ENCODE results near the gene PRPH. TPM values are rescaled to one million over a fixed set of nuclear protein-coding genes. Genes with fewer than 3 reads are reported as not detected.
"Not testable (repeated sequence)": the region's sequence is repeated elsewhere in the genome, so short reads cannot be mapped to it uniquely, and the experiment has no call there.

Gene PRPH
- total RNA-seq, 1 donor from 2014 or later, result 7.3 TPM

DNA sequence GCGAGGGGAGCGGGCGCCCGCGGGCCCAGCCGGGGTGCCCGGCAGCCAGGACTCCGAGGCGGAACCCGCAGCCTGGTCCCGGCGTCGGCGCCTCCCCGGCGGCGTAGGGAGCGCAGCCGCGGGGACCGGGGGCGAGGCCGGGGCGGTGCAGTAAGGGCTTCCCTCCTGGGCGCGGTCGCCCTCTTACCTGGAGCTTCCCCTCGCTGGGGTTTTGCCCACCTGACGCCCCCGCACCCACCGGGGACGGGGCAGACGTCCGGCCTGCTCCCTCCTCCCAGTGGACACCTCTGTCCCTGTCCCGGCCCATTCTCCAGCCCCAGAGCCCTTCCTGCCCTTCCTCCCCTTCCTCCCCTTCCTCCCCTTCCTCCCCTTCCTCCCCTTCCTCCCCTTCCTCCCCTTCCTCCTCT is 30.5 kb upstream of the PRPH start:
- Mint-ChIP-seq H3K4me3 (peak overlapping the region; percentile 95), H3K9me3 (no peaks in the 10 kb centered on the region), H3K27me3 (no peaks in the 10 kb centered on the region), H3K4me1 (ENCODE audit: unreplicated experiment) (peaks cover 23% of the 10 kb centered on the region), H3K27ac (peak overlapping the region; percentile 85), H3K36me3 (peaks cover 15% of the 10 kb centered on the region)
- peak; percentile 71 for DNase-seq (ENCODE audit: extremely low spot score, unreplicated experiment)
- TF ChIP-seq, protein P1, sequence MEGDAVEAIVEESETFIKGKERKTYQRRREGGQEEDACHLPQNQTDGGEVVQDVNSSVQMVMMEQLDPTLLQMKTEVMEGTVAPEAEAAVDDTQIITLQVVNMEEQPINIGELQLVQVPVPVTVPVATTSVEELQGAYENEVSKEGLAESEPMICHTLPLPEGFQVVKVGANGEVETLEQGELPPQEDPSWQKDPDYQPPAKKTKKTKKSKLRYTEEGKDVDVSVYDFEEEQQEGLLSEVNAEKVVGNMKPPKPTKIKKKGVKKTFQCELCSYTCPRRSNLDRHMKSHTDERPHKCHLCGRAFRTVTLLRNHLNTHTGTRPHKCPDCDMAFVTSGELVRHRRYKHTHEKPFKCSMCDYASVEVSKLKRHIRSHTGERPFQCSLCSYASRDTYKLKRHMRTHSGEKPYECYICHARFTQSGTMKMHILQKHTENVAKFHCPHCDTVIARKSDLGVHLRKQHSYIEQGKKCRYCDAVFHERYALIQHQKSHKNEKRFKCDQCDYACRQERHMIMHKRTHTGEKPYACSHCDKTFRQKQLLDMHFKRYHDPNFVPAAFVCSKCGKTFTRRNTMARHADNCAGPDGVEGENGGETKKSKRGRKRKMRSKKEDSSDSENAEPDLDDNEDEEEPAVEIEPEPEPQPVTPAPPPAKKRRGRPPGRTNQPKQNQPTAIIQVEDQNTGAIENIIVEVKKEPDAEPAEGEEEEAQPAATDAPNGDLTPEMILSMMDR (conservative IDR thresholded peaks at IDR 0.05), result peak; percentile 14

DNA sequence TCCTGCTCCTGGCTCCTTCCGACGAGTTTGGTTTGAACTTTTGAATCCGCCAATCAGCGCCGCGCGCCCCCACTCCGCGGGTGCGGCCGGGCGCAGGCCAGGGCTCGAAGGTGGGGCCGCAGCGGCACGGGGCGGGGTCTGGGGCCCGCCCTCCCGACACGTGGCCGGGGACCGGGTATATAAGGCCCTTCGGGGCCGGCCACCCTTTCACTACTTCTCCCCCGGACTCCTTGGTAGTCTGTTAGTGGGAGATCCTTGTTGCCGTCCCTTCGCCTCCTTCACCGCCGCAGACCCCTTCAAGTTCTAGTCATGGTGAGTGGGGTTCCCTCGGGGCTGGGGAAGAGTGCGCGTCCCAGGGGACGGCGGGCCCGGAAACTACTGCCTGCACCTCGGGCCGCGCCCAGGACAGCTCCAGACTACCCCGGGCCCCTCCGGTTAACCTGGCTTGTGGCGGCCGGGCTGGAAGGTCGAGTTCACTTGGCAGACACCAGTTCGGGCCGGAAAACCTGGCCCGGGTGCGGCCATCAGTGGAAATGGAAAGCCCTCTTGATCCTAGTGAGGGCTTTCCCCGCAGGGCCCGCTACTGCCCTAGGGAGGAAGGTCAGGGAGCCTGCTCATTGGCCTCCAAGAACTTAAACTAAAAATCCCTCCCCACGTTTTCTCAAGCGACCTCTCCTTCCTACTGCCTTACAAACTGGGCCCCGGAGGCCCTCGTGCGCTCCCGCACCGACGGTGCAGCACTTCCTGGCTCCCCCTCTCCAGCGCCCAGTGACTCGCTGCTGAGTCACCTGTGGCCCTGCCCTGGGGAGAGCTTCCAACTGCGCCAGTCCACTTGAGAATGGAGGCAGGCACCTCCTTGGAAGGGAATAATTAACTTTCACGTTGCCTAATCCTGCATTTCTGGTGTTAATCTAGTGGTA is 29.8 kb upstream of the PRPH start, which contains the start of gene TUBA1C:
Gene TUBA1C, plus strand, starts transcription at position 210 of the 920 bp plus-strand sequence. Its CDS starts 100 bp downstream, at position 310.
- peak; percentile 95 for DNase-seq (ENCODE audit: extremely low spot score, unreplicated experiment)
- H3K27me3 Mint-ChIP-seq, result no peaks in the 10 kb centered on the region
- H3K27ac Mint-ChIP-seq, result peak within 1 kb of the TSS; percentile 97
- H3K4me3 Mint-ChIP-seq, result peak within 1 kb of the TSS; percentile 95
- peaks cover 22% of the 10 kb centered on the region for H3K36me3 Mint-ChIP-seq
- H3K9me3 Mint-ChIP-seq, result no peaks in the 10 kb centered on the region
- peaks cover 20% of the 10 kb centered on the region for H3K4me1 Mint-ChIP-seq (ENCODE audit: unreplicated experiment)
- TF ChIP-seq, protein P1 (conservative IDR thresholded peaks at IDR 0.05), result no peak

GRCh38 chr12:49269191-49269590 is 25.8 kb upstream of the PRPH start:
- Mint-ChIP-seq H3K4me1 (ENCODE audit: unreplicated experiment) (peaks cover 12% of the 10 kb centered on the region), H3K27ac (peak overlapping the region; percentile 88), H3K4me3 (peak overlapping the region; percentile 31), H3K36me3 (peaks cover 28% of the 10 kb centered on the region)
- H3K27me3 Mint-ChIP-seq; DNase-seq (ENCODE audit: extremely low spot score, unreplicated experiment); H3K9me3 Mint-ChIP-seq: not testable (repeated sequence)

DNA sequence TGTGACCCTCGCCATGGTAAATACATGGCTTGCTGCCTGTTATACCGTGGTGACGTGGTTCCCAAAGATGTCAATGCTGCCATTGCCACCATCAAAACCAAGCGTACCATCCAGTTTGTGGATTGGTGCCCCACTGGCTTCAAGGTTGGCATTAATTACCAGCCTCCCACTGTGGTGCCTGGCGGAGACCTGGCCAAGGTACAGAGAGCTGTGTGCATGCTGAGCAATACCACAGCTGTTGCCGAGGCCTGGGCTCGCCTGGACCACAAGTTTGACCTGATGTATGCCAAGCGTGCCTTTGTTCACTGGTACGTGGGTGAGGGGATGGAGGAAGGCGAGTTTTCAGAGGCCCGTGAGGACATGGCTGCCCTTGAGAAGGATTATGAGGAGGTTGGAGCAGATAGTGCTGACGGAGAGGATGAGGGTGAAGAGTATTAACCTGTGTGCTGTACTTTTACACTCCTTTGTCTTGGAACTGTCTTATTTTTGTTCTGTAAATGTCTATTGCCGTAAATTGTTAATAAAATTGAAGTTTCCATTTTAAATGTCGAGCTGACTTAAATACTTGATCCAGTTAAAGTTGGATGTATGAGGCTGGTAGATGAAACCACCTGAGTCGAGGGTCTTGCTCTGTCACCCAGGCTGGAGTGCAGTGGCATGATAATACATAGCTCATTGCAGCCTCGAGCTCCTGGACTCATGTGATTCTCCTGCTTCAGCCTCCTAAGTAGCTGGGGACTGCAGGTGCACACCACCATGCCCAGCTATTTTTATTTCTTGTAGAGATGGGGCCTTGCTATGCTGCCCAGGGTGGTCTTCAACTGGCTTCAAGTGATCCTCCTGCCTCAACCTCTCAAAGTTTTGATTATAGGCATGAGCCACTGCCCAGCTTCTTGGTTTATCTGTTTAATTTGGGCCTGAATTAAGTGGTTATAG is 21.9 kb upstream of the PRPH start:
- Mint-ChIP-seq H3K27me3 (peaks cover 3% of the 10 kb centered on the region), H3K4me3 (no peak overlapping the region), H3K36me3 (peaks cover 25% of the 10 kb centered on the region), H3K27ac (no peak overlapping the region), H3K4me1 (ENCODE audit: unreplicated experiment) (peaks cover 10% of the 10 kb centered on the region), H3K9me3 (no peaks in the 10 kb centered on the region)
- no peak for DNase-seq (ENCODE audit: extremely low spot score, unreplicated experiment)
- TF ChIP-seq, protein P1 (conservative IDR thresholded peaks at IDR 0.05), result no peak

DNA sequence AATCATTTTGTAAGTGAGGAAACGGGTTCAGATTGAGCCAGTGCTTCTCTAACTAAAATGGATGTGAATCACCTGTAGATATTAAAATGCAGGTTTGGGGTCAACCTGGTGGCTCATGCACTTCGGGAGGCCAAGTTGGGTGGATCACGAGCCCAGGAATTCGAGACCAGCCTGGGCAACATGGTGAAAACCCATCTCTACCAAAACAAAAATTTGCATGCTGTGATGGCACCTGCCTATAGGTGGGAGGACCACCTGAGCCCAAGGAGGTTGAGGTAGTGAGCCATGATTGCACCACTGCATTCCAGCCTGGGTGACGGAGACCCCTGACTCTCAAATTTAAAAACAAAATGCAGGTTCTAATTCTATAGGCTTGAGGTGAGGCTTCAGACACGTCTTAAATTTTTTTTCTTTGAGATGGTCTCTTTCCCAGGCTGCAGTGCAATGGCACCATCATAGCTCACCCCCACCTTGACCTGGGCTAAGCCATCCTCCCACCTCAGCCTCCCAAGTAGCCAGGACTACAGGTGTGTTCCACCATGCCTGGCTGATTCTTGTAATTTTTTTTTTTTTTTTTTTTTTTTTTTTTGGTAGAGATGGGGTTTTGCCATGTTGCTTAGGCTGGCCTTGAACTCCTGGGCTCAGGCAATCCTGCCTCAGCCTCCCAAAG is 21.1 kb upstream of the PRPH start:
- TF ChIP-seq, protein P1 (conservative IDR thresholded peaks at IDR 0.05), result no peak
- Mint-ChIP-seq H3K36me3 (peaks cover 21% of the 10 kb centered on the region), H3K4me3 (no peak overlapping the region), H3K9me3 (no peaks in the 10 kb centered on the region), H3K4me1 (ENCODE audit: unreplicated experiment) (peaks cover 5% of the 10 kb centered on the region), H3K27ac (no peak overlapping the region), H3K27me3 (peaks cover 3% of the 10 kb centered on the region)
- DNase-seq (ENCODE audit: extremely low spot score, unreplicated experiment), result no peak
